OCI-LY1 (cell line): ENCODE data around the gene PIEZO1.

Experiments
- H2AFZ ChIP-seq: fragments of 200-600 bp; sonication (generic), shearing (Covaris generic); 2 replicates; pipeline ENCODE4 v1.6.0; 2014; ENCODE audit warnings: antibody characterized with exemption, mild to moderate bottlenecking, low read length
- H3F3A ChIP-seq: fragments of 200-600 bp; sonication (generic), shearing (Covaris generic); 2 replicates; pipeline ENCODE4 v1.6.0; 2014; ENCODE audit warnings: mild to moderate bottlenecking, antibody characterized with exemption, low read length, moderate library complexity; ENCODE audit not compliant: insufficient read depth
- H3K27ac ChIP-seq: fragments of 200-600 bp; sonication (generic); 2 replicates; pipeline ENCODE4 v1.5.1; 2014; ENCODE audit warnings: low read length, mixed run types, mild to moderate bottlenecking, low read depth; ENCODE audit not compliant: poor library complexity, severe bottlenecking
- H3K27me3 ChIP-seq: fragments of 200-600 bp; sonication (generic); 2 replicates; pipeline ENCODE4 v1.6.0; 2014; ENCODE audit warnings: antibody characterized with exemption, mild to moderate bottlenecking, low read length, moderate library complexity; ENCODE audit not compliant: insufficient read depth
- H3K36me3 ChIP-seq: fragments of 200-600 bp; sonication (generic); 2 replicates; pipeline ENCODE4 v1.6.1; 2014; ENCODE audit warnings: mild to moderate bottlenecking, antibody characterized with exemption, low read length, moderate library complexity, mixed read lengths; ENCODE audit not compliant: insufficient read depth
- H3K4me1 ChIP-seq: fragments of 200-600 bp; sonication (generic); 2 replicates; pipeline ENCODE4 v1.5.1; 2014; ENCODE audit warnings: mild to moderate bottlenecking, low read length, moderate library complexity; ENCODE audit not compliant: insufficient read depth, severe bottlenecking
- H3K4me2 ChIP-seq: fragments of 200-600 bp; sonication (generic), shearing (Covaris generic); 2 replicates; pipeline ENCODE4 v1.6.1; 2014; ENCODE audit warnings: low read length
- H3K4me3 ChIP-seq: fragments of 200-600 bp; sonication (generic); 2 replicates; pipeline ENCODE4 v1.5.1; 2014; ENCODE audit warnings: low read length, low read depth, mild to moderate bottlenecking, mixed read lengths; ENCODE audit not compliant: poor library complexity, severe bottlenecking
- H3K79me2 ChIP-seq: fragments of 200-600 bp; shearing (Covaris generic); 2 replicates; pipeline ENCODE4 v1.6.1; 2016; ENCODE audit warnings: mixed run types, low read length, mixed read lengths; ENCODE audit not compliant: insufficient read depth
- H3K9ac ChIP-seq: fragments of 200-600 bp; sonication (generic), shearing (Covaris generic); 2 replicates; pipeline ENCODE4 v1.6.1; 2014; ENCODE audit warnings: mild to moderate bottlenecking, low read length, mixed read lengths
- H3K9me2 ChIP-seq: fragments of 200-600 bp; sonication (generic), shearing (Covaris generic); 2 replicates; pipeline ENCODE4 v1.6.1; 2014; ENCODE audit warnings: low read depth, mild to moderate bottlenecking, low read length, mixed read lengths
- H3K9me3 ChIP-seq: fragments of 200-600 bp; shearing (Covaris generic); 2 replicates; pipeline ENCODE4 v1.6.1; 2014; ENCODE audit warnings: low read length, mixed read lengths
- H4K20me1 ChIP-seq: fragments of 200-600 bp; sonication (generic), shearing (Covaris generic); 2 replicates; pipeline ENCODE4 v1.6.0; 2016; ENCODE audit warnings: mild to moderate bottlenecking, low read length; ENCODE audit not compliant: insufficient read depth
- EZH2 ChIP-seq: fragments of 200-600 bp; sonication (generic), shearing (Covaris generic); IDR thresholded peaks from 2 replicates; pipeline ENCODE4 v1.8.0; 2017; ENCODE audit warnings: borderline replicate concordance, mixed run types, mild to moderate bottlenecking, antibody characterized with exemption, low read length, moderate library complexity, mixed read lengths
- TF ChIP-seq, protein P1 (sequence below): fragments of 200-600 bp; sonication (generic), shearing (Covaris generic); IDR thresholded peaks from 2 replicates; pipeline ENCODE4 v1.5.1; 2017; ENCODE audit warnings: mild to moderate bottlenecking, antibody characterized with exemption, low read length, moderate library complexity, mixed read lengths

The PIEZO1 gene

DNA sequence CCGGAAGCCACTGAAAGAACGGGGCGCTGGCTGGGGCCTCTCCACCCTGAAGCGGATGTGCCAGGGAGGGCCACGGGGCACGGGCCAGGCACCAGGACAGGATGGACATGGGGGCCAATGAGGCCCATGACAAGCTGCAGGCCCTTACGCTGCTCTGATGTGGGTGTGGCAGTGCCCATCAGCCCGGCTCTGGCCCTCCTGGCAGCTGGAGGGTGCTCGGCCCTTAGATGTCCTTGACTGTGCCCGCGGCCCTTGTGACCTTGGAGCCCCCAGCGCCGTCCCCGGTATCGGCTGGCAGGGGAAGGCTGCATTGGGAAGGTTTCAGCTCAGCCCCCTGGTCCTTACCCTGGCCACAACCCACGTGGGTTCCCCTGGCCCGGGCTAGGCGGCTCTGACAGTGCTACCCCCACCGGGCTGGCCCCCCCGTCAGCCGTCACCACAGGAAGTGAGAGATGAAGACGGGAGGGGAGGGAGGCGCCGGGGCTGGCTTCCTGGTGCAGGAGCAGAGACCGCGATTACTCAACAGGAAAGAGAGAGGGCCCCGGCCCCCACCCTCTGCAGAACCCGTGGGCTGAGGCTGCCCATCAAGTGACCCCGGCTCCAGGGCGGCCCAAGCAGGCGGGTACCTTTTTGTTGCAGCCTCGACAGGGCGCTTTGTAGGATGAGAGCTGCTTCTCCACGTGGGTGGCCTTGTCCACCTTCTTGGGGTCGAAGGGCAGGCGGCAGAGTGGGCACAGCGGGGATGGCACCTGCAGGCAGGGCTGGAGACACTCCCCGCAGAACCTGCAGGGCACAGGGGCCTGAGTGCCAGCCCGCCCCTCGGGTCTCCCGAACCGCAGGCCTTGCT lies 84.2 kb downstream of the PIEZO1 start:
- no peaks in the 10 kb centered on the region for H3K79me2 ChIP-seq
- H4K20me1 ChIP-seq: no peaks in the 10 kb centered on the region
- peak overlapping the region; percentile 46 for H3K4me3 ChIP-seq
- H3K36me3 ChIP-seq: peaks cover 7% of the 10 kb centered on the region; the same call in 1 of the 2 replicates
- H3K9me3 ChIP-seq: no peaks in the 10 kb centered on the region
- H3K27me3 ChIP-seq: 0 out of 2 replicates have a peak, but pooled peaks cover 6% of the 10 kb centered on the region
- TF ChIP-seq, protein P1, sequence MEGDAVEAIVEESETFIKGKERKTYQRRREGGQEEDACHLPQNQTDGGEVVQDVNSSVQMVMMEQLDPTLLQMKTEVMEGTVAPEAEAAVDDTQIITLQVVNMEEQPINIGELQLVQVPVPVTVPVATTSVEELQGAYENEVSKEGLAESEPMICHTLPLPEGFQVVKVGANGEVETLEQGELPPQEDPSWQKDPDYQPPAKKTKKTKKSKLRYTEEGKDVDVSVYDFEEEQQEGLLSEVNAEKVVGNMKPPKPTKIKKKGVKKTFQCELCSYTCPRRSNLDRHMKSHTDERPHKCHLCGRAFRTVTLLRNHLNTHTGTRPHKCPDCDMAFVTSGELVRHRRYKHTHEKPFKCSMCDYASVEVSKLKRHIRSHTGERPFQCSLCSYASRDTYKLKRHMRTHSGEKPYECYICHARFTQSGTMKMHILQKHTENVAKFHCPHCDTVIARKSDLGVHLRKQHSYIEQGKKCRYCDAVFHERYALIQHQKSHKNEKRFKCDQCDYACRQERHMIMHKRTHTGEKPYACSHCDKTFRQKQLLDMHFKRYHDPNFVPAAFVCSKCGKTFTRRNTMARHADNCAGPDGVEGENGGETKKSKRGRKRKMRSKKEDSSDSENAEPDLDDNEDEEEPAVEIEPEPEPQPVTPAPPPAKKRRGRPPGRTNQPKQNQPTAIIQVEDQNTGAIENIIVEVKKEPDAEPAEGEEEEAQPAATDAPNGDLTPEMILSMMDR: no peak
- no peaks in the 10 kb centered on the region for H3K9me2 ChIP-seq
- peaks cover 46% of the 10 kb centered on the region for H3K4me1 ChIP-seq
- peak overlapping the region; percentile 52 for H3K4me2 ChIP-seq
- no peak overlapping the region for H2AFZ ChIP-seq
- peak overlapping the region; percentile 28; the same call in 1 of the 2 replicates for H3K9ac ChIP-seq
- H3F3A ChIP-seq: no peaks in the 10 kb centered on the region
- no peak overlapping the region for H3K27ac ChIP-seq

DNA sequence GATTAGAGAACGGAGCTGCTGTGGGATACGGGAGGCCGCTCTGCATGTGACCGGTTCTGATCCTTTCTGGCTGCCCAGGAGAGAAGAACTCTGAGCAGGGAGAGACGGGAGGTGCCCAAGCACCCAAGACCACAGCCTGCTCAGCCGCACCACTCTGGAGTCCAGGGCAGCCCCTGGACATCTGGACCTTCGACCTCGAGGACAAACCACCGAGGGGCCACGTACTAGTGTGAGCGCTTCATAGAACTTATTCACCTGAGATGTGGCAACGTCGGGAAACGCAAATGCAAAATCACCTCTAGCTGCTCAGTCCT lies 84.7 kb downstream of the PIEZO1 start:
- H3F3A ChIP-seq: no peaks in the 10 kb centered on the region
- no peak overlapping the region for H3K27ac ChIP-seq
- peaks cover 8% of the 10 kb centered on the region; the same call in 1 of the 2 replicates for H3K27me3 ChIP-seq
- peaks cover 7% of the 10 kb centered on the region; the same call in 1 of the 2 replicates for H3K36me3 ChIP-seq
- H4K20me1 ChIP-seq: no peaks in the 10 kb centered on the region
- H2AFZ ChIP-seq: no peak overlapping the region
- H3K9me2 ChIP-seq: no peaks in the 10 kb centered on the region
- H3K4me1 ChIP-seq: peaks cover 41% of the 10 kb centered on the region
- H3K9ac ChIP-seq: no peak overlapping the region
- no peak for TF ChIP-seq EZH2
- TF ChIP-seq, protein P1: no peak
- no peaks in the 10 kb centered on the region for H3K79me2 ChIP-seq
- H3K4me3 ChIP-seq: no peak overlapping the region
- H3K4me2 ChIP-seq: no peak overlapping the region
- no peaks in the 10 kb centered on the region for H3K9me3 ChIP-seq

DNA sequence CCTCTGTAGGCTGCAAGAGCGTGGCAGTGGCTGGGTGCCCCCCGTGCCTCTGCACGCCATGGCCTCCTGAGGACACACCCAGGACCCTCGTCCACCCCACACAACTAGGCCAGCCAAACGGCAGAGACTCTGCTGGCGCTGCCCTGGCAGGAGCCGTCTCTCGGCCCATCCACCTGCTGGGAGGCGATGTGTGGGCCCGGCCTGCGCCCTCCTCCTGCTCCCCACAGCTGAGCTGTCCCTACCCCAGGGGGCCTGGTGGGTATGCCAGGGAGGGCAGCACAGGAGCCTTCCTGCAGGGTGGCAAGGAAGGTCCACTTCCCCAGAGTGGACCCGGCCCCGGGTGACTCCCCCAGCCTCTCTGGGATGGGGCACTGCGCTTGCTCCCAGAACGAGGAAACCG lies 85.8 kb downstream of the PIEZO1 start:
- Histone ChIP-seq H3K27me3 (peaks cover 8% of the 10 kb centered on the region; the same call in 1 of the 2 replicates), H3K27ac (no peak overlapping the region), H3K9me3 (no peaks in the 10 kb centered on the region), H3K36me3 (peaks cover 7% of the 10 kb centered on the region; the same call in 1 of the 2 replicates), H4K20me1 (no peaks in the 10 kb centered on the region), H3K4me3 (no peak overlapping the region), H3F3A (no peaks in the 10 kb centered on the region), H3K4me1 (peaks cover 30% of the 10 kb centered on the region), H3K9ac (no peak overlapping the region), H3K4me2 (no peak overlapping the region), H3K79me2 (no peaks in the 10 kb centered on the region), H3K9me2 (no peaks in the 10 kb centered on the region), H2AFZ (no peak overlapping the region)
- TF ChIP-seq, protein P1: no peak
- no peak for TF ChIP-seq EZH2
